Pancreas (tissue), 10 donors: ENCODE results near the gene LHFPL2. TPM values are rescaled to one million over a fixed set of nuclear protein-coding genes. Genes with fewer than 3 reads are reported as not detected.

Experiments used
- ATAC-seq, 4 donors: fragments of 200-7000 bp; cut with Tn5 transposase; one replicate each; pipeline versions ENCODE4 v1.8.0 to v1.9.1; 2020; ENCODE audit warnings: mild to moderate bottlenecking in 4 of 4, moderate library complexity in 4 of 4
- DNase-seq, 6 donors: peaks; one replicate each; pipeline ENCODE4 v3.0.0-alpha.2; 2020
- FAIRE-seq: peaks from 2 replicates; lab custom pipeline; 2012; peaks lifted over from hg19 to GRCh38; lab: Jason Lieb, UNC
- H3K27ac ChIP-seq, 4 donors: fragments of 200-600 bp; sonication (generic); 1 replicate in 3 of 4; 2 replicates in 1 of 4; pipeline versions ENCODE4 v1.5.0 to v1.8.0; 2020
- H3K27me3 ChIP-seq, 4 donors: fragments of 200-600 bp; one replicate each; pipeline ENCODE4 v1.8.0; 2021
- H3K36me3 ChIP-seq, 3 donors: fragments of 200-600 bp; sonication (generic) in 1 of 3; one replicate each; pipeline versions ENCODE4 v1.5.0 to v1.8.0; 2020 to 2021
- H3K4me1 ChIP-seq, 3 donors: fragments of 200-600 bp; one replicate each; pipeline ENCODE4 v1.8.0; 2021
- H3K4me3 ChIP-seq, 4 donors: fragments of 200-600 bp; sonication (generic) in 2 of 4; one replicate each; pipeline versions ENCODE4 v1.5.0 to v1.8.0; 2020 to 2021
- H3K9me3 ChIP-seq, 4 donors: fragments of 200-600 bp; one replicate each; pipeline ENCODE4 v1.8.0; 2021
- CTCF ChIP-seq, 4 donors: fragments of 200-600 bp; sonication (generic) in 3 of 4; IDR thresholded peaks; one replicate each; pipeline versions ENCODE4 v1.5.0 to v1.8.0; 2021; ENCODE audit warnings: antibody characterized with exemption in 4 of 4
- WGBS, 2 donors: extraction: QIAGEN DNeasy Blood & Tissue Kit; methylation state at CpG; one replicate each; pipeline ENCODE4 v1.1.7; 2013; 5-methylcytosine and 5-hydroxymethylcytosine counted together
- intact Hi-C, 3 donors: fragments of 100-400 bp; cut with DNase I; formaldehyde crosslinking; loops; one replicate each; pipeline versions ENCODE4 v1.11.1 to v1.14.2; 2022
- polyA plus RNA-seq, 2 donors: library from polyadenylated mRNA; stranded (reverse); fragments of 200-250 nt; gene quantifications; one replicate each; pipeline ENCODE4 v1.2.3, GENCODE V29; 2013
- total RNA-seq, 6 donors: library from RNA; stranded (reverse); fragmentation: NEBNext Ultra II Directional in 4 of 6; extraction: Animal tissue kit (Norgen Biotek cat#: 25700) in 4 of 6; gene quantifications; one replicate each; pipeline versions ENCODE4 v1.2.1 to v1.2.4, GENCODE V29; 2021 to 2023
- donor health status: healthy with polysubstance abuse.
- donor health status: DM: no; HTN: no; CAD: no; lungs with moderate emphysema.
- donor health status: DM: no; HTN: no; CAD: no.
- donor health status: control.
- donor health status: control.
- donor health status: Bipolar disorder and iron deficiency.
- donor health status: DM: yes; HTN: yes; CAD: no.
- donor health status: DM: no; HTN: no; CAD: no.
- donor health status: DM: no; HTN: no; CAD: no.
- donor health status: DM: yes; HTN: yes; CAD: no.

The LHFPL2 gene
- total and polyA plus RNA-seq, 8 donors, result 4.0 to 28.4 (median 13.0) TPM

GRCh38 chr5:78544561-78545201 lies 103.9 kb downstream of the LHFPL2 start:
- no peak for DNase-seq

GRCh38 chr5:78543916-78544315 lies 104.7 kb downstream of the LHFPL2 start:
- 71 to 86% methylated on average over 1 of the region's 1 CpG for WGBS, 2 donors
- no peaks in the 10 kb centered on the region for H3K9me3 ChIP-seq
- no peak for ATAC-seq
- intact Hi-C loops, result no loop called here
- no peaks in the 10 kb centered on the region for H3K36me3 ChIP-seq
- H3K27ac ChIP-seq, result no peak overlapping the region
- no peak overlapping the region for H3K4me3 ChIP-seq
- FAIRE-seq, result no peak
- DNase-seq, result no peak
- H3K27me3 ChIP-seq, result no peaks in the 10 kb centered on the region
- no peak for TF ChIP-seq CTCF (IDR thresholded peaks at IDR 0.05)
- peaks cover 0 to 12% (median 0%) of the 10 kb centered on the region in 3 donors for H3K4me1 ChIP-seq

More at GRCh38 chr5:78544561-78545201, 103.9 kb downstream of the LHFPL2 start:
- H3K36me3 ChIP-seq, result no peaks in the 10 kb centered on the region
- no peaks in the 10 kb centered on the region for H3K27me3 ChIP-seq
- H3K27ac ChIP-seq, result no peak overlapping the region
- intact Hi-C loops, result no loop called here
- H3K4me1 ChIP-seq, result peaks cover 0 to 12% (median 0%) of the 10 kb centered on the region in 3 donors
- no peak for TF ChIP-seq CTCF (IDR thresholded peaks at IDR 0.05)
- no peak overlapping the region for H3K4me3 ChIP-seq
- H3K9me3 ChIP-seq, result no peaks in the 10 kb centered on the region
- no peak for ATAC-seq
- 88 to 92% methylated on average over 14 of the region's 14 CpGs for WGBS, 2 donors
- no peak for FAIRE-seq

- DNase-seq, result no peak
Observed at GRCh38 chr5:78543292-78543691, 105.3 kb downstream of the LHFPL2 start.

GRCh38 chr5:78542321-78542840 lies 106.2 kb downstream of the LHFPL2 start:
- FAIRE-seq, result no peak
- intact Hi-C loops, result no loop called here
- Histone ChIP-seq H3K9me3 (no peaks in the 10 kb centered on the region), H3K4me1 (peaks cover 0 to 10% (median 0%) of the 10 kb centered on the region in 3 donors), H3K36me3 (no peaks in the 10 kb centered on the region), H3K4me3 (no peak overlapping the region), H3K27me3 (no peaks in the 10 kb centered on the region), H3K27ac (no peak overlapping the region)
- DNase-seq, result no peak
- ATAC-seq, result no peak
- TF ChIP-seq CTCF (IDR thresholded peaks at IDR 0.05), result no peak
- 78 to 89% methylated on average over 6 of the region's 6 CpGs for WGBS, 2 donors

More at GRCh38 chr5:78543292-78543691, 105.3 kb downstream of the LHFPL2 start:
- no peaks in the 10 kb centered on the region for H3K27me3 ChIP-seq
- H3K36me3 ChIP-seq, result no peaks in the 10 kb centered on the region
- no peak overlapping the region for H3K4me3 ChIP-seq
- no peak for FAIRE-seq
- no peak for ATAC-seq
- no peak overlapping the region for H3K27ac ChIP-seq
- no peak for TF ChIP-seq CTCF (IDR thresholded peaks at IDR 0.05)
- H3K4me1 ChIP-seq, result peaks cover 0 to 12% (median 0%) of the 10 kb centered on the region in 3 donors
- intact Hi-C loops, result no loop called here
- no peaks in the 10 kb centered on the region for H3K9me3 ChIP-seq
- 86 to 92% methylated on average over 4 of the region's 4 CpGs for WGBS, 2 donors

GRCh38 chr5:78541086-78541654 lies 107.4 kb downstream of the LHFPL2 start:
- Histone ChIP-seq H3K9me3 (no peaks in the 10 kb centered on the region), H3K4me3 (no peak overlapping the region), H3K4me1 (no peaks in the 10 kb centered on the region), H3K27ac (peak overlapping the region in 1 of 4 donors; percentile 11), H3K36me3 (no peaks in the 10 kb centered on the region), H3K27me3 (no peaks in the 10 kb centered on the region)
- intact Hi-C loops, result no loop called here
- peak in 2 of 4 donors; percentile 11 to 13 for ATAC-seq
- WGBS, 2 donors, result 90 to 92% methylated on average over 10 of the region's 10 CpGs
- FAIRE-seq, result no peak
- TF ChIP-seq CTCF (IDR thresholded peaks at IDR 0.05), result no peak
- DNase-seq, result no peak
